Gastroesophageal sphincter (tissue), 4 donors: ENCODE data around the gene ADORA3. TPM values are rescaled to one million over a fixed set of nuclear protein-coding genes. Genes with fewer than 3 reads are reported as not detected.
A peak's percentile ranks its signal among the peaks of the same experiment; 100 is the strongest.

Source experiments
- ATAC-seq: fragments of 150-250 bp; one replicate; pipeline ENCODE4 v1.9.1; 2016; ENCODE audit warnings: mild to moderate bottlenecking, moderate library complexity
- H3K27ac ChIP-seq, 4 donors: fragments of 200-600 bp; sonication (generic) in 3 of 4; 1 replicate in 3 of 4; 2 replicates in 1 of 4; pipeline ENCODE4 v1.5.1; 2016 to 2019
- H3K27me3 ChIP-seq: fragments of 200-600 bp; sonication (generic); one replicate; pipeline ENCODE4 v1.5.1; 2019
- H3K36me3 ChIP-seq, 2 donors: fragments of 200-600 bp; sonication (generic); one replicate each; pipeline ENCODE4 v1.5.1; 2019; ENCODE audit warnings: control low read depth in 1 of 2
- H3K4me1 ChIP-seq, 3 donors: fragments of 200-600 bp; sonication (generic); 1 replicate in 2 of 3; 2 replicates in 1 of 3; pipeline ENCODE4 v1.5.1; 2016 to 2019; ENCODE audit warnings: control low read depth in 2 of 3
- H3K4me3 ChIP-seq, 2 donors: fragments of 200-600 bp; sonication (generic); one replicate each; pipeline ENCODE4 v1.5.1; 2019; ENCODE audit warnings: mild to moderate bottlenecking in 1 of 2, moderate library complexity in 1 of 2
- H3K9me3 ChIP-seq, 3 donors: fragments of 200-600 bp; sonication (generic); one replicate each; pipeline ENCODE4 v1.5.1; 2017 to 2019; ENCODE audit warnings: control low read depth in 2 of 3
- CTCF ChIP-seq, 4 experiments: fragments of 200-600 bp in 2 of 4; fragments of 450-650 bp in 2 of 4; sonication (generic) in 1 of 4; IDR thresholded peaks; one replicate each; pipeline ENCODE4 v1.5.1; 2017 to 2019; ENCODE audit warnings: antibody characterized with exemption in 4 of 4, mild to moderate bottlenecking in 2 of 4, moderate library complexity in 2 of 4
- EP300 ChIP-seq: sonication (generic); formaldehyde crosslinking; IDR thresholded peaks from one replicate; pipeline ENCODE4 v1.6.1; 2017; ENCODE audit warnings: antibody characterized with exemption, mild to moderate bottlenecking
- POLR2A ChIP-seq, 2 donors: fragments of 450-650 bp; IDR thresholded peaks; one replicate each; pipeline ENCODE4 v1.6.1; 2017; ENCODE audit warnings: antibody characterized with exemption in 2 of 2, mild to moderate bottlenecking in 2 of 2, moderate library complexity in 1 of 2
- POLR2AphosphoS5 ChIP-seq: sonication (generic); formaldehyde crosslinking; IDR thresholded peaks from one replicate; pipeline ENCODE4 v1.6.1; 2017; ENCODE audit warnings: antibody characterized with exemption
- WGBS, 2 donors: methylation state at CpG; one replicate each; pipeline ENCODE4 v1.1.5; 2018; ENCODE audit warnings: low coverage in 1 of 2; 5-methylcytosine and 5-hydroxymethylcytosine counted together
- total RNA-seq, 4 donors: library from RNA; depleted of rRNA; stranded (reverse); fragments of >200 nt; gene quantifications; one replicate each; pipeline ENCODE4 v1.1.0, GENCODE V29; 2016

Gene ADORA3
- total RNA-seq, 4 donors from 2014 or later, result 3.4 to 13.7 (median 7.8) TPM

- WGBS, 2 donors, result 68 to 82% methylated on average over 7 of the region's 7 CpGs
- TF ChIP-seq POLR2AphosphoS5 (no peak), CTCF (IDR thresholded peaks at IDR 0.05) (no peak), EP300 (no peak), POLR2A (IDR thresholded peaks at IDR 0.05) (no peak)
- Histone ChIP-seq H3K36me3 (no peaks in the 10 kb centered on the region), H3K9me3 (no peaks in the 10 kb centered on the region), H3K27me3 (no peaks in the 10 kb centered on the region), H3K4me3 (peak overlapping the region in 1 of 2 donors; percentile 11), H3K27ac (no peak overlapping the region), H3K4me1 (peaks cover 0 to 7% (median 0%) of the 10 kb centered on the region in 3 donors)
- ATAC-seq, result no peak
These were observed 1.8 kb downstream of the ADORA3 start for GRCh38 chr1:111501645-111502044.

- Histone ChIP-seq H3K27ac (no peak overlapping the region), H3K9me3 (no peaks in the 10 kb centered on the region), H3K36me3 (no peaks in the 10 kb centered on the region), H3K27me3 (no peaks in the 10 kb centered on the region), H3K4me3 (no peak overlapping the region), H3K4me1 (no peaks in the 10 kb centered on the region)
- no peak for ATAC-seq
- TF ChIP-seq POLR2A (IDR thresholded peaks at IDR 0.05), result no peak
- TF ChIP-seq POLR2AphosphoS5, result no peak
- no peak for TF ChIP-seq EP300
- WGBS, 2 donors, result 83 to 86% methylated on average over 1 to 5 of the region's 5 CpGs
These were observed 4.2 kb downstream of the ADORA3 start for GRCh38 chr1:111499026-111499785.

- H3K36me3 ChIP-seq, result no peaks in the 10 kb centered on the region
- no peak overlapping the region for H3K4me3 ChIP-seq
- TF ChIP-seq CTCF (IDR thresholded peaks at IDR 0.05) (no peak), POLR2AphosphoS5 (no peak), POLR2A (IDR thresholded peaks at IDR 0.05) (no peak), EP300 (no peak)
- WGBS, 2 donors, result 73% methylated on average over 5 of the region's 5 CpGs
- ATAC-seq, result no peak
- H3K4me1 ChIP-seq, result no peaks in the 10 kb centered on the region
- H3K9me3 ChIP-seq, result no peaks in the 10 kb centered on the region
- no peaks in the 10 kb centered on the region for H3K27me3 ChIP-seq
- no peak overlapping the region for H3K27ac ChIP-seq
These were observed 5.8 kb downstream of the ADORA3 start for GRCh38 chr1:111497592-111497991.

GRCh38 chr1:111496398-111496797 lies 7.0 kb downstream of the ADORA3 start:
- no peaks in the 10 kb centered on the region for H3K9me3 ChIP-seq
- H3K27me3 ChIP-seq, result no peaks in the 10 kb centered on the region
- H3K36me3 ChIP-seq, result no peaks in the 10 kb centered on the region
- H3K4me3 ChIP-seq, result no peak overlapping the region
- ATAC-seq, result no peak
- TF ChIP-seq POLR2AphosphoS5 (no peak), CTCF (IDR thresholded peaks at IDR 0.05) (no peak), POLR2A (IDR thresholded peaks at IDR 0.05) (no peak), EP300 (no peak)
- WGBS, 2 donors, result 57 to 85% methylated on average over 1 to 4 of the region's 4 CpGs
- no peaks in the 10 kb centered on the region for H3K4me1 ChIP-seq
- no peak overlapping the region for H3K27ac ChIP-seq

GRCh38 chr1:111491070-111491469 lies 12.4 kb downstream of the ADORA3 start:
- Histone ChIP-seq H3K9me3 (no peaks in the 10 kb centered on the region), H3K4me3 (no peak overlapping the region), H3K36me3 (no peaks in the 10 kb centered on the region), H3K27me3 (no peaks in the 10 kb centered on the region), H3K27ac (peak overlapping the region in 3 of 4 donors; percentile 15 to 26 (median 18)), H3K4me1 (no peaks in the 10 kb centered on the region)
- 87% methylated on average over 3 of the region's 7 CpGs; no CpG with 5 or more reads in 1 of the 2 donors for WGBS, 2 donors
- ATAC-seq, result no peak
- no peak for TF ChIP-seq EP300

GRCh38 chr1:111490220-111490619 lies 13.2 kb downstream of the ADORA3 start:
- WGBS, 2 donors, result 73 to 91% methylated on average over 2 to 3 of the region's 4 CpGs
- no peak for ATAC-seq
- no peaks in the 10 kb centered on the region for H3K4me1 ChIP-seq
- no peaks in the 10 kb centered on the region for H3K9me3 ChIP-seq
- H3K27me3 ChIP-seq, result no peaks in the 10 kb centered on the region
- no peak overlapping the region for H3K4me3 ChIP-seq
- TF ChIP-seq POLR2A (IDR thresholded peaks at IDR 0.05), result no peak
- TF ChIP-seq EP300, result no peak
- no peak for TF ChIP-seq CTCF (IDR thresholded peaks at IDR 0.05)
- TF ChIP-seq POLR2AphosphoS5, result no peak
- no peaks in the 10 kb centered on the region for H3K36me3 ChIP-seq
- H3K27ac ChIP-seq, result peak overlapping the region in 3 of 4 donors; percentile 15 to 26 (median 20)
